HCEC 1CT (cell line): ENCODE results near the gene DCTN1.

Source experiments
- DNase-seq: peaks from one replicate; pipeline ENCODE4 v3.0.0-alpha.2; 2017

Gene DCTN1

DNA sequence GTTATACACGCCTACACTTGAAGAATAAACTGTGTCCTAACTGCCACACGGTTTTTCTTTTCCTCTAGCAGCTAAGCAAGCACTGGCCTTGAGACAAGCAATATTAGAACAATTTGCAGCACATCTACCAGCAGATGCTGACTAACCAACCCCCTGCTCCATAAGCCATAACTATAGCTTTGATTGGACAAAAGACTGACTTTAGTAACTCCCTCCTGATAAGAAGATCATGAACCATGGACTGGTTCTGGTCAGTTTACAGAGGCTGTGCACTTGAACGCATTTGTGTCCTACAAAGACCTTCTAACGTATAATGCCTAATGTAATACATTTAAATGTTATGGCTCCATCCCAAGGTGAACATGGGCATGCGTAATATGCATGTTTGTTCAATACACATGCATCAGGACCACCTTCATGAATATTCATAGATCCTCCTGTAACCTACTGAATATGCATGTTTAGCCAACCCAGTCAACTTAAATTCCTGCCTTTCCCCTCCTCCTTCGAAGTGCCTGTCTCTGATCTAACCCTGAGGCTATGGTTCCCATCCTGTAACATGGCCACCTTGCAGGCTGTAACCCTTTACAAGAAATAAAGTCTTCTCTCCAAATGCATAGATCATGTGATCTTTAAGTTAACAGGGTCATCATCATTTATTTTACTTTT, 63.4 kb downstream of the DCTN1 start:
- no peak for DNase-seq

DNA sequence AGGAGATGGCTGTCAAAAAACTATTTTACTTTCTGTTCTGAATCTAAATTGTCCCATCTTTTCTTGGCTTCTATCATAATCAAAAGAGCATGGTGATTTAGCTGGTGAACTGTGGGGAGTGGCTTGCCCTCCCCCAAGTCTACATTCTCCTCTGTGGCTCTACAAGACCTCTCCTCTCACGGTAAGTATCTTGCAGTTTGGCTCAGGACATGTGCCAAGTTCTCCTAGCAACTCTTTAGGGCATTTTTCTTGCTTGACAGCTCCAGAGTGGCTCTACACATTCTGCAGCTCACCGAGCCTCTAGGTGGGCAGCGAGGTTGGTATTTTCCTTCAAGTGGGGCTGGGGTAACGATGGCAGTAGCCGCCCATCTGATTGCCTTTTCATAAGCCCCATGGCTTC, 66.0 kb downstream of the DCTN1 start:
- no peak for DNase-seq

DNA sequence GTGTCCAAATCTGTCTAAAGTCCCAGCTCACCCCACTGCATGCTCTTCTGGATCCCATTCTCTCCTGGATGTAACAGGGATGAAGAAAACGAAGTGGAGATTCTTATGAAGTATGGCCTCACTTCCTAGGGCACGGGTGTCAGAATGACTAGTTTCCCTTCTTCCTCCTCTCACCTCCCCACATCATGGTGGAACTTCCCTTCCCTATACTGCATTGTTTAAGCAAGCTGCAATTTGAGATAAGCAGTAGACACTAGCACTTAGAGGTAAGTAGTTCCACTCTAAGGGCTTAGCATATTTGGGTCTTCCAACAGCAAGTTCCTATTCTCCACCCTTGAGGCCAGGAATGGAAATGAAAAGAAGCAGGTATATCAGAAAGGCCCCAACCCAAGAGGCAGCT, 66.6 kb downstream of the DCTN1 start:
- no peak for DNase-seq

- DNase-seq: no peak
These were observed 67.2 kb downstream of the DCTN1 start for GRCh38 chr2:74312913-74313312.
